Keratinocyte (primary cell): Measurements from ENCODE around the gene ST8SIA5.

ENCODE experiments used
- CTCF ChIP-seq, 3 experiments: IDR thresholded peaks in 1 of 3; conservative IDR thresholded peaks in 1 of 3; optimal IDR thresholded peaks in 1 of 3; 2 replicates in 2 of 3; 3 replicates in 1 of 3; pipeline versions ENCODE3 to v1.5.1; 2011; ENCODE audit warnings: low read length in 3 of 3, mild to moderate bottlenecking in 3 of 3, moderate library complexity in 2 of 3, control low read depth in 1 of 3, inconsistent platforms in 1 of 3; ENCODE audit not compliant: insufficient read depth in 2 of 3; ENCODE audit errors: extremely low read depth in 1 of 3
- EZH2 ChIP-seq: IDR thresholded peaks from one replicate; pipeline ENCODE4 v1.6.1; 2012; ENCODE audit warnings: inconsistent platforms, mild to moderate bottlenecking, low read length, moderate library complexity

DNA sequence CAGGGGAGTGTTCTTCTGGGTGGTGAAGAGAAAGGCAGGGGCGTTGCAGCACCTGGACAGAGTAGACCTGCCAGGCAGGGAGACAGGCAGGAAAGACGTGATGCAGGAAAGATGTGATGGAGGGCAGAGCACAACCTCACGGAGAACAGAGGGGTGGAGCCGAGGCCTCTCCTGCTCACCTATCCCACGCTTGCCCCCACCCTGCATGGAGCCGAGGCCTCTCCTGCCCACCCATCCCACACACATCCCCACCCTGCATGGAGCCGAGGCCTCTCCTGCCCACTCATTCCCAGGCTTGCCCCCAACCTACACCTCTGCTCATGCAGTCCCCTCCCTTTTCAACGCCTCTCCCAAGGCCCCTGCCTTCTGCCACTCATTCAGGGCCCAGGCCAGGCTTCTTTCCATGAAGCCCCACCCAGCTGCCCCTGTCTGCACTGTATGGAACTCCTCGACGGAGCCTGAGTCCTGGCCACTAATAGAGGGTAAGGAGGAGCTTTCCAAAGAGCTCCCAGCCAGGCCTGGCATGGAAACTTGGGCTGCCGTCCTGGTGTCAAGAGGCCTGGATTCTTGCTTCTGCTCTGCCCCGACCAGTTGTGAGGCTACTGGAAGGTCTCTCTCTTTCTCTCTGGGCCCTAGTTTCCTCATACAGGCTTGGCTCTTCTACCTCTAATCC, 67.9 kb downstream of the ST8SIA5 start:
- TF ChIP-seq CTCF (optimal IDR thresholded peaks at IDR 0.05 in 1 of 3, IDR thresholded peaks at IDR 0.05 in 1 of 3, conservative IDR thresholded peaks at IDR 0.05 in 1 of 3; ENCODE audit: extremely low read depth in 1 of 3, insufficient read depth in 2 of 3, low read length in 3 of 3): no peak
- no peak for TF ChIP-seq EZH2
